NCI-H2171 treated with DMSO at 0.1 percent for 48 hours (cell line): ENCODE results near the gene ZNF727.
"Not testable (repeated sequence)": the region's sequence is repeated elsewhere in the genome, so short reads cannot be mapped to it uniquely, and the experiment has no call there.

Source experiments
- DNase-seq: peaks from one replicate; lab custom pipeline; 2025; lab: John Stamatoyannopoulos, UW

Gene ZNF727

GRCh38 chr7:64045301-64046040, at the start of gene ZNF727:
TSS of gene ZNF727 (plus strand) at chr7:64045434. CDS start at chr7:64045622, 188 bp downstream.
- no peak for DNase-seq

- DNase-seq = no peak
Observed at GRCh38 chr7:63998549-63998948, 46.7 kb upstream of the ZNF727 start, which contains the start of gene ZNF722. TSS of gene ZNF722 (plus strand) at chr7:63998849. CDS start at chr7:63998962, 113 bp downstream.

GRCh38 chr7:64015496-64015895, 29.7 kb upstream of the ZNF727 start:
- DNase-seq = not testable (repeated sequence)

GRCh38 chr7:64035388-64035787, 9.8 kb upstream of the ZNF727 start:
- DNase-seq = no peak

- DNase-seq = no peak
Observed at GRCh38 chr7:64037095-64037494, 8.1 kb upstream of the ZNF727 start.

- no peak for DNase-seq
Observed at GRCh38 chr7:64046041-64046389, 781 bp downstream of the ZNF727 start.

- not testable (repeated sequence) for DNase-seq
Observed at GRCh38 chr7:64077837-64078698, 32.8 kb downstream of the ZNF727 start.

GRCh38 chr7:64078699-64078994, 33.4 kb downstream of the ZNF727 start:
- no peak for DNase-seq

GRCh38 chr7:64087501-64087900, 42.3 kb downstream of the ZNF727 start:
- no peak for DNase-seq

GRCh38 chr7:64088863-64089262, 43.6 kb downstream of the ZNF727 start:
- DNase-seq = not testable (repeated sequence)
